D721Med (cell line): Measurements from ENCODE around the gene SAMHD1.
"Not testable (repeated sequence)": the region's sequence is repeated elsewhere in the genome, so short reads cannot be mapped to it uniquely, and the experiment has no call there.

Experiments used
- DNase-seq: peaks from one replicate; pipeline ENCODE4 v3.0.0; 2011; ENCODE audit warnings: low spot score; ENCODE audit not compliant: insufficient read length
- FAIRE-seq: peaks from 2 replicates; lab custom pipeline; 2011; peaks lifted over from hg19 to GRCh38; lab: Jason Lieb, UNC
- CTCF ChIP-seq: IDR thresholded peaks from 2 replicates; pipeline ENCODE4 v1.5.1; 2012; ENCODE audit warnings: mild to moderate bottlenecking, control low read depth; ENCODE audit not compliant: insufficient read depth; ENCODE audit errors: missing control alignments

The SAMHD1 gene

GRCh38 chr20:36951979-36952738 lies 651 bp upstream of the SAMHD1 start:
- FAIRE-seq, result no peak
- no peak for DNase-seq
- TF ChIP-seq CTCF, result no peak

GRCh38 chr20:36950414-36951197 lies 902 bp downstream of the SAMHD1 start:
- no peak for FAIRE-seq
- DNase-seq, result no peak
- no peak for TF ChIP-seq CTCF

GRCh38 chr20:36941401-36941835 lies 10.1 kb downstream of the SAMHD1 start:
- DNase-seq, result no peak
- no peak for TF ChIP-seq CTCF
- FAIRE-seq, result no peak

GRCh38 chr20:36937402-36937770 lies 14.1 kb downstream of the SAMHD1 start:
- no peak for DNase-seq
- no peak for FAIRE-seq
- TF ChIP-seq CTCF, result no peak

- not testable (repeated sequence) for DNase-seq, FAIRE-seq
Observed at GRCh38 chr20:36936761-36937401, 14.6 kb downstream of the SAMHD1 start.

GRCh38 chr20:36936341-36936740 lies 15.2 kb downstream of the SAMHD1 start:
- no peak for FAIRE-seq
- no peak for DNase-seq
- no peak for TF ChIP-seq CTCF

- not testable (repeated sequence) for DNase-seq, FAIRE-seq
Observed at GRCh38 chr20:36933571-36933970, 17.9 kb downstream of the SAMHD1 start.
